GM19455 (cell line): ENCODE measurements around the gene ERI2.
"Not testable (repeated sequence)": the region's sequence is repeated elsewhere in the genome, so short reads cannot be mapped to it uniquely, and the experiment has no call there.

ENCODE experiments used
- ATAC-seq: cut with Tn5 transposase; IDR thresholded peaks from one replicate; pipeline ENCODE4 v1.9.1; 2021; ENCODE audit not compliant: unreplicated experiment

ERI2 gene

GRCh38 chr16:20818929-20819585, 12.8 kb upstream of the ERI2 start:
- ATAC-seq: no peak

- no peak for ATAC-seq
Observed at GRCh38 chr16:20814784-20815183, 8.5 kb upstream of the ERI2 start.

DNA sequence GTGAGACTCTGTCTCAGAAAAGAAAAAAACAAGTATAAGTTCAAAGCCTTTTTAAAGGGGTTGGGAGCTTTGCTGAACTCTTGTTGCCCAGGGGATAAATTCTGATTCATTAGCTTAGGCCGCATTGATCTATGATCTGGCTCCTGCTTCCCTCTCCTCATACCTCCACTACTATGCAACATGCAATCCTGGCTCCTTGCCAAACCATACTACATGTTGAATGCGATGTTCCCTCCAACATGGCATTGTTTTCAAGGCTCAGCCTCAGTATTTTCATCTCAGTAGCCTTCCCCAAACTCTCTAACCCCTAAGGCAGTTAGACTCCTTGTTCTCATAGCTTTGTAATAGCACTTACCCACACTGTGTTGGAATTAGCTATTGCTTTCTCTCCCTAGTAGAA, 6.2 kb upstream of the ERI2 start:
- no peak for ATAC-seq

- no peak for ATAC-seq
Observed at GRCh38 chr16:20811889-20812439, 5.7 kb upstream of the ERI2 start.

DNA sequence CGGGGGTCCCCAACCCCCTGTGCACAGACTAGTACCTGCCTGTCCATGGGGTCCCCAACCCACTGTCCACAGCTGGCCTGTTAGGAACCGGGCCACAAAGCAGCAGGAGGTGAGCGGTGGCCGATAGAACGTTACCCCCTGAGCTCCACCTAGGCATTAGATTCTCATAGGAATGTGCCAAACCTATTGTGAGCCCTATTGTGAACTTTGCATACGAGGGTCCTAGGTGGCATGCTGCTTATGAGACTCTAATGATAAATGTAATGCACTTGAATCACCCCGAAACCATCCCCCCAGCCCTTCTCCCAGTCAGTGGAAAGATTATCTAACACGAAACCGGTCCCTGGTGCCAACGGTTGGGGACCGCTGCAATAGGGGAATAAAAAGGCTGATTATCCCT, 1.6 kb upstream of the ERI2 start:
- ATAC-seq: no peak

GRCh38 chr16:20805684-20806167, 546 bp downstream of the ERI2 start:
- not testable (repeated sequence) for ATAC-seq

DNA sequence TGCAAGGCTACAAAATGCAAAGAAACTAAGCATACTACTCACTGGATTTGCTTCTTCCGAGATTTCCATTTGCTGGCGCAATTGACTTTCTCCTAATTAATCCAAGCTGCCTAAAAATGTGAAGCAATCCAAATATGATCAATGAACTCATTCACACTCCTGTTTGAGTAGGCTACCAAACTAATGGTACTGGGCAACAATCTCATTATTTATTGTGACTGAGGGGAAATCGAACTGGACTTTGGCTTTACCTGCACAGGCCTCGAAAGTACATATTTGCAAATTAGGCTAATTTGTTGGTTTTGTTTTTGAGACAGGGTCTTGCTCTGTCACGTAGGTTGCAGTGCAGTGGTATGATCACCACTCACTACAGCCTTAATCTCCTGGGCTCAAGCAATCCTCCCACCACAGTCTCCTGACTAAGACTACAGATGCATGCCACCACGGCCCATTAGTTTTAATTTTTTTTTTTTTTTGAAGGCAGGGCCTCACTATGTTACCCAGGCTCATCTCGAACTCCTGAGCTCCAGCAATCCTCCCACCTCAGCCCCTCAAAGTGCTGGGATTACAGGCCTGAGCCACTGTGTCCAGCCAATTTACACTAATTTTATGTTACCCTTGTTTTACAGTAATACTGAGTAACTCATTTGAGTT, 2.6 kb downstream of the ERI2 start:
- ATAC-seq: no peak

DNA sequence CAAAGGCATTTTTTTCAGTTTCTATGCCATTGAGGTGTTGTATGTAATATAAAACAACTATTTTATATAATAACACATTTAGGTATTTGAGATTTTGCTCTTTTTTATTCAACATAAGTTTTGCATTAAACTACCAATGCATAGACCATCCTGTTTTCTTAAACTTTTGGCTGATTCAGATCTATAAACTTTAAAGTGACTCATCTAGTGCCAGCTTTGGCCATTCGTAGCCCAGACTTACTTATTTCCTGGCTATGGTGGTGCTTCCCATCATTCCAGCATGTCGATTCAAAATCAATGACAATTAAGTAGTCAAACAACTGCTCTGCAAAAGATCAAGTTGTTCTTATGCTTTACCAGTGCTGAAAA, 3.1 kb downstream of the ERI2 start:
- ATAC-seq: no peak

DNA sequence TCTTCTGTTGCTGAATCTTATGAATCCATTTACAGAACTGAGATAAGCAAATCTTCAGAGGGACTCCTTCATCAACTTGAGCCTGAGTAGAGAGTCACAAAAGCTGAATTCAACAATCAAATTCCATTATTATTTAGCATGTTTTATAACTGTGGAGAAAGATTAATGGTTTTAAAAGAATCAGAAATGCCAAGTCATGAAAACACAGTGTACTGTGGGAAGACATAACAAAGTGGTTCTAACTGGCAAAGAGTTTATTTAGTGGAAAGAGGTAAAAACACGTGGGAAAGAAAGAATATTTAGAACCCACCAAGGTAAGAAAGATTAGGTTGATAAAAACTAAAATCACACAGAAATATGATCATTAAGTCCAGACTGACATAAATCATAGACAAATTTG, 5.0 kb downstream of the ERI2 start:
- ATAC-seq: no peak

DNA sequence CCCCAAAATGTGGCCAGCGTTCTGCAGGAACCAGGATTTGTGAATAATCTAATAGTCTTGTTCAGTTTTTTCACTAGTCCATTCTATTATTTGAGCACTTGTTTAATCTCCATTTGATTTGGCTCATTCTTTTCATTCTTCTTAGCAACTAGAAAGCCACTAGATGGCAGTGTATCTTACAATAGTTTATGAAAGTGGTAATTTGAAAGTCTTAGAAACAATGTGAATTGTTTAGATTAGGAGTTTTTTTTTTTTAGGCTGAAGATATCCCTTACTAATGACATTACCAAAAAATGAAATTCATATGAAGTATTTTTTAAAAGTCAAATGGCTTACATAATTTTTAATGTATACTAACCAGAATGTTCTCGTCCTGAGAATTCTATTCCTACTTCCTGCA, 6.7 kb downstream of the ERI2 start:
- ATAC-seq: no peak

DNA sequence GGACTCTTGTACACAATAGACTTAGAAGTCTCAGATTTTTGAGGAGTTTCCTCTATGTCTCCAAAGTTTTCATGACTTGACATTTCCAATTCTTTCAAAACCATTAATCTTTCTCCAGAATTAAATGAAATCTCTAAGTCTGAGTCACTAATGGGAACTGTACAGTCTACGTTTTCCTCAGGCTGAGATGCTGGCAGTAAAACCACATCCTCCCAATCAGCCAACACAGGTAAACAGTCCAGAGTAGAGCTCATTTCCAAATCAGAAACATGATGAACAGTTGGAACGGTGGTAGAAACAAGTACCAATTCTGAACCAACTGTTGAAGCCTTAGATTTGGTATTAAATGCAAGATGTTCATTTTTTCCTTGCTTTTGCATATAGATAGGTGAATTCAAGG, 7.9 kb downstream of the ERI2 start:
- no peak for ATAC-seq

- ATAC-seq: no peak
Observed at GRCh38 chr16:20791923-20792612, 14.2 kb downstream of the ERI2 start.

DNA sequence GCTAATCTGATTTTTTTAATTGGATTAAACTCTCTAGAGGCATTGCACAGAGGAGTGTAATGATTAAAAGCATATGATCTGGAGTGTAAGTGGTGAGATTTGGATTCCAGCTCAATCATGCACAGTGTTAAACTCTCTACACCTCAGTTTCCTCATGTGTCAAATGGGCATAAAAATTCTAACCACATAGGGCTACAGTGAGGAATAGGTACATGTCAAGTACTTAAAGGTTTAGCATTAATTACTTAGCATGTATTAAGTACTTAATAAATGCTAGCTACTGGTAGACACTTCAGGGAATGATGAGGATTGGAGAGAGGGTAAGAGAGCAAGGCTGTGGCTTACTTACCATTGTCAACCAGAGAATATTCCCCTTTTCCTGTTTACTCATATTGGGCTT, 17.1 kb downstream of the ERI2 start:
- ATAC-seq: no peak

GRCh38 chr16:20784204-20784603, 22.1 kb downstream of the ERI2 start:
- no peak for ATAC-seq

GRCh38 chr16:20782470-20782869, 23.8 kb downstream of the ERI2 start:
- no peak for ATAC-seq

- no peak for ATAC-seq
Observed at GRCh38 chr16:20781697-20782096, 24.6 kb downstream of the ERI2 start.

GRCh38 chr16:20774703-20775362, 31.4 kb downstream of the ERI2 start:
- no peak for ATAC-seq

DNA sequence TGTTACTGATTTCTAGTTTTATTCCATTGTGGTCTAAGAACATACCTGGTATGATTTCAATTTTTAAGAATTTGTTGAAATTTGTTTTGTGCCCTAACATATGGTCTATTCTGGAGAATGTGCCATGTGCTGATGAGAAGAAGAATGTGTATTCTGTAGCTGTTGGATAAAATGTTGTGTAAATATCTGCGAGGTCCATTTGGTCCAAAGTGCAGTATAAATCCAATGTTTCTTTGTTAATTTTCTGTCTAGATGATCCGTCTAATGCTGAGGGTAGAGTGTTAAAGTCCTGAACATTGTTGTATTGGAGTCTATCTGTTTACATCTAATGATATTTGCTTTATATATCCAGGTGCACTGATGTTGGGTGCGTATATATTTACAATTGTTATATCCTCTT, 32.6 kb downstream of the ERI2 start:
- ATAC-seq: no peak

DNA sequence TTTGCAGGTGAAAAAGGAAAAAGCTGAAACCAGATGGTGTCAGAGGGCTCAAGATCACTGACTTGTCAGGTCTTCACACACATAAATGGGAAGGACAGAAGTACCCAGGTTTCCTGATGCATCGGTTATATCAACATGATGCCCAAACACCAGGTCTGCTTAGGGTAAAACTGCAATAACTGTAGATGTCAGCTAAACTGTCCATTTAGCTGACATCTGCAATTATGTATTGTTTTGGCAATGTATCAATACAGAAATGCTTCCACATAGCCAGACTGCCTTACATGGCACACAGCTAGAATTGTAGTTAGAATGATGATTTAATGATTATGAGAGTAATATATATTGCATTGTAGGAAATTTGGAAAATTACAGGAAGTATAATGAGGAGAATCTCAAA, 37.5 kb downstream of the ERI2 start:
- ATAC-seq: no peak

DNA sequence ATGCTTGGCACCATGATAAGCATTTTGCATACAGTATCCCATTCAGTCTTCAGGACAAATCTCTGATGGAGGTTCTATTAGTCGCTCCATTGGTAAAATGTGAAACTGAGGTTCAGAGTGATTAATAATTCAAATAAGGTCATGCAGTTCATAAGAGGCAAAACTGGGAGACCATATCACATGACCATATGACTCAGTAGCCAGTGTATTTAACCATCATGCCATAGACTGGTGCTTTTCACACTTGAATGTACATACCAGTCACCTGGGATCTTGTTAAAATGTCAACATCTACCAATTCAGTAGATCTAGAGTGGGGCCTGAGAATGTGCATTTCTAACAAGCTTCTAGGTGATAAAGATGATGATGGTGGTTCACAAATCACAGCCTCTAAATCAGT, 38.2 kb downstream of the ERI2 start:
- ATAC-seq: no peak

DNA sequence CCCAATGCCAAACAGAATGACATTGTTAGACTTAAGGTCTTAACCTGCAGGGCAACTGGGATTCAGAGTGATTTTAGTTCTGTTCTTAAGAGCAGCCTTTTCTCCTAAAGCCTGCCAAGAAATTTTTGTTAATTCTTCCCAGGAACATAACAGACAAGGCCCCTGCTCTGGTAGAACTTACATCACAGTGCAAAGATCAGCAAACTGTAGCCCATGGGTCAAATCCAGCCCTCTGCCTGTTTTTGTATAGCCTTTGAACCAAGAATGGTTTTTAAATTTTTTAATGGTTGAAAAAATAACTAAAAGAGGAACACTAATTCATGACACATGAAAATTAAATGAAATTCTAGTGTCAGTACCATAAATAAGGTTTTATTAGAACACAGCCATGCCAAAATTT, 38.7 kb downstream of the ERI2 start:
- ATAC-seq: no peak

- ATAC-seq: no peak
Observed at GRCh38 chr16:20766294-20766693, 40.0 kb downstream of the ERI2 start.
